Measurements from ENCODE around the gene ENO4.

DNA sequence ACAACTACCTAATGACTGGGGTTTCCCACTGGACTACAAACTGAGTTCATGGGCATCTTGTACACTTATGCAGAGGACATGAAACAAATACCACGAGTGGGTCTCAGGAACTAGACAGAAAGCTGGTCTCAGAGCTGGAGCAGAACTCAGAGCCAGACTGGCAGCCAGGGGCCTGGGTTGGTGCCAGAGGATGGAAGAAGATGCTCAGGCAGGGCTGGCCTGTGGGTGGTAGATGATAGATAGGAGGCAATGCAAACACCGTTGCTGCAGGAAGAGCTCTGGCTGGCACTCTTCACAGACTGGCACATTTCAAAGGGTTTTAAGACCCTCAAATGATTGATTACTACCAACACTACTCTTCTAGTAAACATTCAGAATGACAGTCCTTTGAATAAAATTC, 28.8 kb downstream of the ENO4 start:
- TF ChIP-seq, protein P1, sequence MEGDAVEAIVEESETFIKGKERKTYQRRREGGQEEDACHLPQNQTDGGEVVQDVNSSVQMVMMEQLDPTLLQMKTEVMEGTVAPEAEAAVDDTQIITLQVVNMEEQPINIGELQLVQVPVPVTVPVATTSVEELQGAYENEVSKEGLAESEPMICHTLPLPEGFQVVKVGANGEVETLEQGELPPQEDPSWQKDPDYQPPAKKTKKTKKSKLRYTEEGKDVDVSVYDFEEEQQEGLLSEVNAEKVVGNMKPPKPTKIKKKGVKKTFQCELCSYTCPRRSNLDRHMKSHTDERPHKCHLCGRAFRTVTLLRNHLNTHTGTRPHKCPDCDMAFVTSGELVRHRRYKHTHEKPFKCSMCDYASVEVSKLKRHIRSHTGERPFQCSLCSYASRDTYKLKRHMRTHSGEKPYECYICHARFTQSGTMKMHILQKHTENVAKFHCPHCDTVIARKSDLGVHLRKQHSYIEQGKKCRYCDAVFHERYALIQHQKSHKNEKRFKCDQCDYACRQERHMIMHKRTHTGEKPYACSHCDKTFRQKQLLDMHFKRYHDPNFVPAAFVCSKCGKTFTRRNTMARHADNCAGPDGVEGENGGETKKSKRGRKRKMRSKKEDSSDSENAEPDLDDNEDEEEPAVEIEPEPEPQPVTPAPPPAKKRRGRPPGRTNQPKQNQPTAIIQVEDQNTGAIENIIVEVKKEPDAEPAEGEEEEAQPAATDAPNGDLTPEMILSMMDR (IDR thresholded peaks at IDR 0.05 in 2 of 3, conservative IDR thresholded peaks at IDR 0.05 in 1 of 3; ENCODE audit: borderline replicate concordance in 1 of 3, insufficient read depth in 1 of 3, low read depth in 2 of 3, low read length in 2 of 3) = no peak
- TF ChIP-seq POLR2AphosphoS5 (IDR thresholded peaks at IDR 0.05; ENCODE audit: low read depth, low read length) = no peak
- no peak for TF ChIP-seq EZH2 (IDR thresholded peaks at IDR 0.05)

Data from HCT116 (cell line).